ENCODE results near the gene SMAD3. TPM values are rescaled to one million over a fixed set of nuclear protein-coding genes. Genes with fewer than 3 reads are reported as not detected.

Gene SMAD3
- total and polyA plus RNA-seq, 10 of the 15 experiments (the other 5 are each of a cell fraction or from before 2014, with no cell fraction given), result 5.6 to 43.2 (median 16.0) TPM

- ChIA-PET CTCF (no interaction called here), RAD21 (ENCODE audit: unreplicated experiment) (no interaction called here), SMC1A (ENCODE audit: uncharacterized antibody, unreplicated experiment) (interaction anchor here (0.9 to 1.0 kb wide), 2 partner anchors 21 to 32 kb away, joined by 3 read pairs; no protein-coding TSS in a partner anchor), POLR2A (no interaction called here)
- no peak overlapping the region for H3K4me2 ChIP-seq (ENCODE audit: control insufficient read depth, insufficient read depth)
- 92% methylated on average over 12 of the region's 12 CpGs for WGBS (ENCODE audit: insufficient coverage, insufficient replicate concordance, low lambda C conversion rate, missing lambda C conversion rate)
- intact Hi-C loops (cut with micrococcal nuclease; ENCODE audit: unreplicated experiment), result no loop called here
- no peak overlapping the region for H3K9ac ChIP-seq (ENCODE audit: control insufficient read depth, insufficient read depth, low read length)
- in situ Hi-C loops (cut with MboI), result no loop called here
- no peaks in the 10 kb centered on the region for H3K79me2 ChIP-seq (ENCODE audit: control insufficient read depth, insufficient read depth, low read length)
- BruUV-seq (replicated peaks), result no TSS peak
- peaks cover 17% of the 10 kb centered on the region for H3K4me1 ChIP-seq (ENCODE audit: control insufficient read depth, insufficient read depth, low read length)
- H3K9me3 ChIP-seq (replicated peaks; ENCODE audit: control insufficient read depth, insufficient read depth, low read length), result no peaks in the 10 kb centered on the region
- DNase-seq (ENCODE audit: low read depth, low spot score) (no peak), ATAC-seq (no peak), FAIRE-seq (no peak)
- H3K27ac ChIP-seq (ENCODE audit: control insufficient read depth, insufficient read depth), result no peak overlapping the region
- TF ChIP-seq YBX1 (IDR thresholded peaks at IDR 0.05), result no peak
- TF ChIP-seq USF2 (IDR thresholded peaks at IDR 0.05; ENCODE audit: borderline replicate concordance, low read depth, low read length), result no peak
- no peak for TF ChIP-seq IKZF1 (conservative IDR thresholded peaks at IDR 0.05)
- H3K36me3 ChIP-seq (ENCODE audit: control insufficient read depth in 2 of 2, insufficient read depth in 2 of 2, low read length in 1 of 2), result peaks cover 35 to 42% of the 10 kb centered on the region in 2 experiments
- H3K4me3 ChIP-seq, result no peak overlapping the region
- H4K20me1 ChIP-seq (ENCODE audit: control insufficient read depth, insufficient read depth), result peaks cover 3% of the 10 kb centered on the region; the same call in 1 of the 2 replicates
- H2AFZ ChIP-seq (ENCODE audit: control insufficient read depth, low read depth, low read length), result no peak overlapping the region
- H3K27me3 ChIP-seq (replicated peaks in 1 of 2; ENCODE audit: control insufficient read depth in 2 of 2, insufficient read depth in 2 of 2, low read length in 1 of 2), result no peaks in the 10 kb centered on the region
Measured at GRCh38 chr15:67170143-67170925, 104.9 kb downstream of the SMAD3 start.

GRCh38 chr15:67171471-67171870 lies 106.1 kb downstream of the SMAD3 start:
- no peak for FAIRE-seq
- no peaks in the 10 kb centered on the region for H3K79me2 ChIP-seq (ENCODE audit: control insufficient read depth, insufficient read depth, low read length)
- H3K36me3 ChIP-seq (ENCODE audit: control insufficient read depth in 2 of 2, insufficient read depth in 2 of 2, low read length in 1 of 2), result peaks cover 34 to 38% of the 10 kb centered on the region in 2 experiments
- no peaks in the 10 kb centered on the region; the same call in 1 of the 2 replicates for H4K20me1 ChIP-seq (ENCODE audit: control insufficient read depth, insufficient read depth)
- H3K9me3 ChIP-seq (replicated peaks; ENCODE audit: control insufficient read depth, insufficient read depth, low read length), result no peaks in the 10 kb centered on the region
- H3K4me1 ChIP-seq (ENCODE audit: control insufficient read depth, insufficient read depth, low read length), result peaks cover 21% of the 10 kb centered on the region
- SMC1A ChIA-PET (ENCODE audit: uncharacterized antibody, unreplicated experiment), result no interaction called here
- no peaks in the 10 kb centered on the region for H3K27me3 ChIP-seq (replicated peaks in 1 of 2; ENCODE audit: control insufficient read depth in 2 of 2, insufficient read depth in 2 of 2, low read length in 1 of 2)
- intact Hi-C loops (cut with micrococcal nuclease; ENCODE audit: unreplicated experiment) (no loop called here), in situ Hi-C loops (cut with MboI) (no loop called here)
- no peak for ATAC-seq
- no peak overlapping the region for H3K4me3 ChIP-seq
- POLR2A ChIA-PET, result no interaction called here
- no peak for TF ChIP-seq SPI1 (IDR thresholded peaks at IDR 0.05; ENCODE audit: borderline replicate concordance, insufficient read depth, low read depth, low read length)
- no peak for TF ChIP-seq MTA3 (IDR thresholded peaks at IDR 0.05; ENCODE audit: borderline replicate concordance, low read length)
- no peak for TF ChIP-seq PAX8 (IDR thresholded peaks at IDR 0.05)
- TF ChIP-seq CHD2 (IDR thresholded peaks at IDR 0.05; ENCODE audit: borderline replicate concordance, low read depth, low read length), result no peak
- no peak for TF ChIP-seq ZNF24 (IDR thresholded peaks at IDR 0.05)
- TF ChIP-seq ATF7 (IDR thresholded peaks at IDR 0.05; ENCODE audit: low read depth), result no peak
- no peak for TF ChIP-seq RBBP5 (conservative IDR thresholded peaks at IDR 0.05)
- no peak for TF ChIP-seq YBX1 (IDR thresholded peaks at IDR 0.05)
- TF ChIP-seq RELA (IDR thresholded peaks at IDR 0.05; ENCODE audit: borderline replicate concordance, partially characterized antibody), result no peak
- TF ChIP-seq ZZZ3 (IDR thresholded peaks at IDR 0.05; ENCODE audit: control insufficient read depth, insufficient read length, low read depth), result no peak
- TF ChIP-seq RFX5 (IDR thresholded peaks at IDR 0.05; ENCODE audit: low read depth, low read length), result no peak
- H3K27ac ChIP-seq (ENCODE audit: control insufficient read depth, insufficient read depth), result no peak overlapping the region
- no TSS peak for BruUV-seq (replicated peaks)
- no peak overlapping the region for H2AFZ ChIP-seq (ENCODE audit: control insufficient read depth, low read depth, low read length)
- WGBS (ENCODE audit: insufficient coverage, insufficient replicate concordance, low lambda C conversion rate, missing lambda C conversion rate), result 95% methylated on average over 4 of the region's 4 CpGs
- RAD21 ChIA-PET (ENCODE audit: unreplicated experiment), result no interaction called here
- H3K9ac ChIP-seq (ENCODE audit: control insufficient read depth, insufficient read depth, low read length), result no peak overlapping the region
- no peak overlapping the region for H3K4me2 ChIP-seq (ENCODE audit: control insufficient read depth, insufficient read depth)
- no peak for DNase-seq (ENCODE audit: low read depth, low spot score)
- CTCF ChIA-PET, result no interaction called here
